Measurements from ENCODE around the gene RNF150. TPM values are rescaled to one million over a fixed set of nuclear protein-coding genes. Genes with fewer than 3 reads are reported as not detected.

RNF150 gene
- total RNA-seq, 4 donors from 2014 or later = 10.2 to 34.5 (median 24.2) TPM

DNA sequence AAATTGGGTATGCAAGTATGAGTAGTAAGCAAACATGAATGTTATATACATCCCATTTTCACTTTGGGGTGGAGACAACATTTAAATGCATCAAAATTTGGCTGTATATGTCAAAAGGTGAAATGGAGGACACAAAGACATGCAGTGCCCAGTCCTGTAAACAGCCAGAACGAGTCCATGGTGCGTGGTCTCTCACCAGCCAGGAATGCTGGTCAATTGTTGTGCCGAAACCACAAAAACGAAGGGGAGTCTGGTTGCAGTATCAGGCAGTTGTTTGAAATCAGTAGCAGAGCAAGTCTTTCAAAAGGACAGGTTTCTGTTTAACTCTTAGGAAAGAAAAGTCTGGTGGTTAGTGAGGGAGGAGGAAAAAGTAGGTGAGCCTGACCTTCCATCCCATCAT lies 22.3 kb upstream of the RNF150 start:
- H3K27me3 ChIP-seq = no peaks in the 10 kb centered on the region
- WGBS, 2 donors = 91 to 93% methylated on average over 4 of the region's 4 CpGs
- no peak overlapping the region for H3K4me3 ChIP-seq (replicated peaks in 1 of 3)
- no peaks in the 10 kb centered on the region for H3K9me3 ChIP-seq
- no peak for TF ChIP-seq POLR2A (IDR thresholded peaks at IDR 0.05)
- TF ChIP-seq, protein P1, sequence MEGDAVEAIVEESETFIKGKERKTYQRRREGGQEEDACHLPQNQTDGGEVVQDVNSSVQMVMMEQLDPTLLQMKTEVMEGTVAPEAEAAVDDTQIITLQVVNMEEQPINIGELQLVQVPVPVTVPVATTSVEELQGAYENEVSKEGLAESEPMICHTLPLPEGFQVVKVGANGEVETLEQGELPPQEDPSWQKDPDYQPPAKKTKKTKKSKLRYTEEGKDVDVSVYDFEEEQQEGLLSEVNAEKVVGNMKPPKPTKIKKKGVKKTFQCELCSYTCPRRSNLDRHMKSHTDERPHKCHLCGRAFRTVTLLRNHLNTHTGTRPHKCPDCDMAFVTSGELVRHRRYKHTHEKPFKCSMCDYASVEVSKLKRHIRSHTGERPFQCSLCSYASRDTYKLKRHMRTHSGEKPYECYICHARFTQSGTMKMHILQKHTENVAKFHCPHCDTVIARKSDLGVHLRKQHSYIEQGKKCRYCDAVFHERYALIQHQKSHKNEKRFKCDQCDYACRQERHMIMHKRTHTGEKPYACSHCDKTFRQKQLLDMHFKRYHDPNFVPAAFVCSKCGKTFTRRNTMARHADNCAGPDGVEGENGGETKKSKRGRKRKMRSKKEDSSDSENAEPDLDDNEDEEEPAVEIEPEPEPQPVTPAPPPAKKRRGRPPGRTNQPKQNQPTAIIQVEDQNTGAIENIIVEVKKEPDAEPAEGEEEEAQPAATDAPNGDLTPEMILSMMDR (IDR thresholded peaks at IDR 0.05) = no peak
- no peak overlapping the region for H3K27ac ChIP-seq
- no peaks in the 10 kb centered on the region for H3K36me3 ChIP-seq
- H3K4me1 ChIP-seq = peaks cover 0 to 7% of the 10 kb centered on the region in 2 donors
- DNase-seq = no peak
- intact Hi-C loops (cut with DNase I) = no loop called here

DNA sequence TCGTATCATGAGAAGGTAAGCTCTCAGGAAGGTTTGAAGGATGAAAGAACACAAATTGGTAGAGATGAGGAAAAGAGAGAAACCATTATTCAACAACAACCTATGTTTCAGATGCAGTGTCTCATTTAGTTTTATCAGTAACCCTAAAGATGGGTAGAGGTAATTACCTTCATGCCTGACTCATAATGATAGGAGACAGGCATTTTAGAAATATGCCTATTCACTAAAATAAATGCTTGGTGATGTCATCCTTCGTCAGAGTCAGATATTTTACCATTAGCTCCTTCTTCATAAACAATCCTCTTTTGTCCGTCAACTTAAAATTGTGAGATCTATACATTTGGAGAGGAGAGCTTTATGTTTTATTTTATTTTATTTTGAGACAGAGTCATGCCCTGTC lies 21.5 kb upstream of the RNF150 start:
- no peaks in the 10 kb centered on the region for H3K27me3 ChIP-seq
- H3K36me3 ChIP-seq = no peaks in the 10 kb centered on the region
- 89 to 96% methylated on average over 3 of the region's 3 CpGs for WGBS, 2 donors
- H3K4me3 ChIP-seq (replicated peaks in 1 of 3) = no peak overlapping the region
- no peak for TF ChIP-seq POLR2A (IDR thresholded peaks at IDR 0.05)
- TF ChIP-seq, protein P1 (IDR thresholded peaks at IDR 0.05) = no peak
- intact Hi-C loops (cut with DNase I) = no loop called here
- H3K4me1 ChIP-seq = peaks cover 0 to 7% of the 10 kb centered on the region in 2 donors
- H3K27ac ChIP-seq = no peak overlapping the region
- H3K9me3 ChIP-seq = no peaks in the 10 kb centered on the region
- DNase-seq = no peak

- Histone ChIP-seq H3K9me3 (no peaks in the 10 kb centered on the region), H3K27me3 (no peaks in the 10 kb centered on the region), H3K27ac (peak overlapping the region in 1 of 3 donors; percentile 5), H3K4me3 (replicated peaks in 1 of 3) (no peak overlapping the region), H3K4me1 (peaks cover 0 to 7% of the 10 kb centered on the region in 2 donors), H3K36me3 (no peaks in the 10 kb centered on the region)
- TF ChIP-seq, protein P1 (IDR thresholded peaks at IDR 0.05) = no peak
- TF ChIP-seq POLR2A (IDR thresholded peaks at IDR 0.05) = no peak
- peak in 1 of 2 donors; percentile 10 for DNase-seq
- intact Hi-C loops (cut with DNase I) = no loop called here
- WGBS, 2 donors = 35 to 44% methylated on average over 4 of the region's 4 CpGs
Measured at GRCh38 chr4:141153751-141154510, 20.7 kb upstream of the RNF150 start.

- peak overlapping the region in 2 of 3 donors; percentile 19 to 24 for H3K27ac ChIP-seq
- no peaks in the 10 kb centered on the region for H3K9me3 ChIP-seq
- no peak for DNase-seq
- H3K4me3 ChIP-seq (replicated peaks in 1 of 3) = no peak overlapping the region
- H3K36me3 ChIP-seq = no peaks in the 10 kb centered on the region
- intact Hi-C loops (cut with DNase I) = no loop called here
- no peaks in the 10 kb centered on the region for H3K27me3 ChIP-seq
- 86 to 91% methylated on average over 2 of the region's 2 CpGs for WGBS, 2 donors
- peaks cover 0 to 6% of the 10 kb centered on the region in 2 donors for H3K4me1 ChIP-seq
- no peak for TF ChIP-seq POLR2A (IDR thresholded peaks at IDR 0.05)
Measured at GRCh38 chr4:141144207-141144606, 10.9 kb upstream of the RNF150 start.

- peak in 1 of 2 donors; percentile 80 for TF ChIP-seq POLR2A (IDR thresholded peaks at IDR 0.05)
- TF ChIP-seq, protein P1 (IDR thresholded peaks at IDR 0.05) = no peak
- intact Hi-C loops (cut with DNase I) = no loop called here
- Histone ChIP-seq H3K4me3 (replicated peaks in 1 of 3) (no peak overlapping the region), H3K4me1 (peaks cover 0 to 6% of the 10 kb centered on the region in 2 donors), H3K9me3 (no peaks in the 10 kb centered on the region), H3K27me3 (no peaks in the 10 kb centered on the region), H3K27ac (peak overlapping the region; percentile 73 to 91 (median 74)), H3K36me3 (no peaks in the 10 kb centered on the region)
- WGBS, 2 donors = 25 to 33% methylated on average over 7 of the region's 7 CpGs
- DNase-seq = peak; percentile 94 to 96
Measured at GRCh38 chr4:141142423-141142822, 9.2 kb upstream of the RNF150 start.

Data from thyroid gland (tissue), 4 donors.